Measurements from ENCODE around the gene IGF2.

IGF2 gene

GRCh38 chr11:2153581-2154194, 14.5 kb upstream of the IGF2 start:
- no peak for DNase-seq (ENCODE audit: low spot score)

GRCh38 chr11:2151500-2152257, 12.5 kb upstream of the IGF2 start:
- peak; percentile 81 for DNase-seq (ENCODE audit: low spot score)

GRCh38 chr11:2149864-2150847, 11.0 kb upstream of the IGF2 start:
- DNase-seq (ENCODE audit: low spot score) = no peak

- DNase-seq (ENCODE audit: low spot score) = no peak
These were observed 10.3 kb upstream of the IGF2 start for GRCh38 chr11:2149460-2149859.

GRCh38 chr11:2148595-2148994, 9.4 kb upstream of the IGF2 start:
- no peak for DNase-seq (ENCODE audit: low spot score)

GRCh38 chr11:2147391-2147790, 8.2 kb upstream of the IGF2 start:
- DNase-seq (ENCODE audit: low spot score) = no peak

- DNase-seq (ENCODE audit: low spot score) = no peak
These were observed 6.9 kb upstream of the IGF2 start for GRCh38 chr11:2146051-2146450.

GRCh38 chr11:2144544-2145248, 5.5 kb upstream of the IGF2 start:
- no peak for DNase-seq (ENCODE audit: low spot score)

GRCh38 chr11:2143799-2144543, 4.8 kb upstream of the IGF2 start:
- DNase-seq (ENCODE audit: low spot score) = no peak

- DNase-seq (ENCODE audit: low spot score) = no peak
These were observed 4.2 kb upstream of the IGF2 start for GRCh38 chr11:2143477-2143798.

- no peak for DNase-seq (ENCODE audit: low spot score)
These were observed 3.6 kb upstream of the IGF2 start for GRCh38 chr11:2142762-2143202.

- DNase-seq (ENCODE audit: low spot score) = no peak
These were observed 3.1 kb upstream of the IGF2 start for GRCh38 chr11:2142300-2142759.

- no peak for DNase-seq (ENCODE audit: low spot score)
These were observed 1.5 kb upstream of the IGF2 start for GRCh38 chr11:2140411-2141400.

GRCh38 chr11:2139621-2140337, 590 bp upstream of the IGF2 start:
- DNase-seq (ENCODE audit: low spot score) = no peak

GRCh38 chr11:2138431-2139122, 612 bp downstream of the IGF2 start:
- DNase-seq (ENCODE audit: low spot score) = no peak

GRCh38 chr11:2138068-2138430, 1.1 kb downstream of the IGF2 start:
- DNase-seq (ENCODE audit: low spot score) = no peak

- DNase-seq (ENCODE audit: low spot score) = no peak
These were observed 1.8 kb downstream of the IGF2 start for GRCh38 chr11:2137202-2138067.

GRCh38 chr11:2136952-2137201, 2.3 kb downstream of the IGF2 start:
- no peak for DNase-seq (ENCODE audit: low spot score)

All from hematopoietic multipotent progenitor cell treated with erythropoietin and hydrocortisone succinate and interleukin-3 and kit ligand, for 17 days (in vitro differentiated cells).